Natural killer cell (primary cell): ENCODE data around the gene PEX7. TPM values are rescaled to one million over a fixed set of nuclear protein-coding genes. Genes with fewer than 3 reads are reported as not detected.
"Not testable (repeated sequence)": the region's sequence is repeated elsewhere in the genome, so short reads cannot be mapped to it uniquely, and the experiment has no call there.

Experiments used
- ATAC-seq, 3 donors: fragments of 150-1000 bp in 2 of 3; fragments of 200-7000 bp in 1 of 3; cut with Tn5 transposase; 1 replicate in 1 of 3; 2 replicates in 2 of 3; pipeline ENCODE4 v1.10.0; 2021; ENCODE audit warnings: mild to moderate bottlenecking in 2 of 3, moderate library complexity in 2 of 3
- DNase-seq, 2 donors: peaks; one replicate each; pipeline versions ENCODE4 v3.0.0 to v3.0.0-alpha.2; 2013 to 2021; ENCODE audit warnings: mixed read lengths in 1 of 2
- H3K27ac ChIP-seq: one replicate; pipeline ENCODE4 v1.5.1; 2013; ENCODE audit warnings: mild to moderate bottlenecking, low read length
- H3K27me3 ChIP-seq: one replicate; pipeline ENCODE4 v1.6.1; 2013; ENCODE audit warnings: low read length; ENCODE audit not compliant: control insufficient read depth, insufficient read depth
- H3K36me3 ChIP-seq: one replicate; pipeline ENCODE4 v1.6.1; 2013; ENCODE audit warnings: low read length; ENCODE audit not compliant: control insufficient read depth, insufficient read depth
- H3K4me1 ChIP-seq: one replicate; pipeline ENCODE4 v1.6.1; 2013; ENCODE audit warnings: low read length; ENCODE audit not compliant: control insufficient read depth, insufficient read depth
- H3K4me3 ChIP-seq: one replicate; pipeline ENCODE4 v1.5.1; 2013; ENCODE audit warnings: low read length
- H3K9me3 ChIP-seq: one replicate; pipeline ENCODE4 v1.6.1; 2013; ENCODE audit warnings: low read length; ENCODE audit not compliant: control insufficient read depth, insufficient read depth
- H3K27ac Mint-ChIP-seq, 2 donors: one replicate each; pipeline ENCODE4 v1.8.0; 2022; ENCODE audit warnings: mild to moderate bottlenecking in 2 of 2, mixed read lengths in 2 of 2, moderate library complexity in 1 of 2
- H3K27me3 Mint-ChIP-seq, 2 donors: one replicate each; pipeline ENCODE4 v1.8.0; 2022; ENCODE audit warnings: low read depth in 2 of 2, mixed read lengths in 2 of 2
- H3K36me3 Mint-ChIP-seq: one replicate; pipeline ENCODE4 v1.8.0; 2022; ENCODE audit warnings: mixed read lengths
- H3K4me1 Mint-ChIP-seq, 2 donors: one replicate each; pipeline ENCODE4 v1.8.0; 2022; ENCODE audit warnings: mixed read lengths in 2 of 2
- H3K4me3 Mint-ChIP-seq: one replicate; pipeline ENCODE4 v1.8.0; 2022; ENCODE audit warnings: mild to moderate bottlenecking, moderate library complexity, mixed read lengths
- H3K9me3 Mint-ChIP-seq, 2 donors: one replicate each; pipeline ENCODE4 v1.8.0; 2022; ENCODE audit warnings: mixed read lengths in 2 of 2
- CTCF ChIP-seq: fragments of 200-600 bp; IDR thresholded peaks from one replicate; pipeline ENCODE4 v1.8.0; 2022; ENCODE audit warnings: antibody characterized with exemption
- WGBS: methylation state at CpG from one replicate; pipeline ENCODE4 v1.1.7; 2013; ENCODE audit warnings: missing lambda C conversion rate; ENCODE audit not compliant: insufficient coverage; 5-methylcytosine and 5-hydroxymethylcytosine counted together
- intact Hi-C: fragments of 100-400 bp; cut with micrococcal nuclease; formaldehyde crosslinking; loops from one replicate; pipeline ENCODE4 v1.14.2; 2022
- total RNA-seq, 4 donors: library from RNA; stranded (reverse); fragments of 120-200 nt in 1 of 4; gene quantifications; one replicate each; pipeline versions ENCODE4 v1.2.3 to v1.2.4, GENCODE V29; 2013 to 2022

PEX7 gene
- total RNA-seq, 3 donors from 2014 or later (not counting 1 experiment from before 2014, with no cell fraction given): 2.4 to 3.6 (median 2.5) TPM

- no peaks in the 10 kb centered on the region for H3K9me3 ChIP-seq
- DNase-seq (no peak), ATAC-seq (no peak)
- intact Hi-C loops: no loop called here
- Mint-ChIP-seq H3K9me3 (no peaks in the 10 kb centered on the region), H3K36me3 (no peaks in the 10 kb centered on the region), H3K27me3 (peaks cover 19 to 50% of the 10 kb centered on the region in 2 donors), H3K27ac (no peak overlapping the region), H3K4me3 (no peak overlapping the region), H3K4me1 (peaks cover 9% of the 10 kb centered on the region in 2 donors)
- peaks cover 5% of the 10 kb centered on the region for H3K4me1 ChIP-seq
- peaks cover 12% of the 10 kb centered on the region for H3K27me3 ChIP-seq
- no peaks in the 10 kb centered on the region for H3K36me3 ChIP-seq
- H3K4me3 ChIP-seq: no peak overlapping the region
- no peak for TF ChIP-seq CTCF
- H3K27ac ChIP-seq: no peak overlapping the region
- WGBS: 94% methylated on average over 5 of the region's 5 CpGs
These were observed 135.8 kb downstream of the PEX7 start for GRCh38 chr6:136958168-136958567.

- WGBS: 88% methylated on average over 14 of the region's 14 CpGs
- Histone ChIP-seq H3K9me3 (no peaks in the 10 kb centered on the region), H3K36me3 (no peaks in the 10 kb centered on the region), H3K4me3 (no peak overlapping the region), H3K27ac (no peak overlapping the region), H3K4me1 (peaks cover 5% of the 10 kb centered on the region), H3K27me3 (peaks cover 12% of the 10 kb centered on the region)
- Mint-ChIP-seq H3K4me3 (no peak overlapping the region), H3K36me3 (no peaks in the 10 kb centered on the region), H3K9me3 (no peaks in the 10 kb centered on the region), H3K27ac (no peak overlapping the region), H3K27me3 (peaks cover 22 to 56% of the 10 kb centered on the region in 2 donors), H3K4me1 (peaks cover 9% of the 10 kb centered on the region in 2 donors)
- ATAC-seq (no peak), DNase-seq (no peak)
- TF ChIP-seq CTCF: no peak
- intact Hi-C loops: no loop called here
These were observed 137.1 kb downstream of the PEX7 start for GRCh38 chr6:136959471-136959891.

GRCh38 chr6:136959935-136960334 lies 137.5 kb downstream of the PEX7 start:
- H3K27ac ChIP-seq, H3K4me1 Mint-ChIP-seq, H3K36me3 Mint-ChIP-seq, H3K4me3 Mint-ChIP-seq, H3K36me3 ChIP-seq, ATAC-seq, H3K27ac Mint-ChIP-seq, H3K4me3 ChIP-seq, DNase-seq, H3K9me3 Mint-ChIP-seq, H3K9me3 ChIP-seq, intact Hi-C loops, H3K4me1 ChIP-seq: not testable (repeated sequence)
- H3K27me3 ChIP-seq: peaks cover 12% of the 10 kb centered on the region
- 93% methylated on average over 5 of the region's 6 CpGs for WGBS
- H3K27me3 Mint-ChIP-seq: peaks cover 20 to 51% of the 10 kb centered on the region in 2 donors

- intact Hi-C loops: no loop called here
- 63% methylated on average over 2 of the region's 3 CpGs for WGBS
These were observed 138.4 kb downstream of the PEX7 start for GRCh38 chr6:136960781-136961180.

More at GRCh38 chr6:136960781-136961180, 138.4 kb downstream of the PEX7 start:
- no peak for TF ChIP-seq CTCF
- Mint-ChIP-seq H3K9me3 (no peaks in the 10 kb centered on the region), H3K4me3 (no peak overlapping the region), H3K27ac (no peak overlapping the region), H3K36me3 (no peaks in the 10 kb centered on the region), H3K4me1 (peaks cover 9% of the 10 kb centered on the region in 2 donors), H3K27me3 (peaks cover 20 to 47% of the 10 kb centered on the region in 2 donors)
- Histone ChIP-seq H3K36me3 (no peaks in the 10 kb centered on the region), H3K27me3 (peaks cover 9% of the 10 kb centered on the region), H3K27ac (no peak overlapping the region), H3K9me3 (no peaks in the 10 kb centered on the region), H3K4me3 (no peak overlapping the region), H3K4me1 (peaks cover 5% of the 10 kb centered on the region)
- DNase-seq (no peak), ATAC-seq (no peak)
